Fibroblast of skin of right quadriceps (primary cell): ENCODE measurements around the gene CYSTM1.

ENCODE experiments used
- DNase-seq: peaks from one replicate; pipeline ENCODE4 v3.0.0-alpha.2; 2013

CYSTM1 gene

GRCh38 chr5:140239461-140239860 lies 64.5 kb downstream of the CYSTM1 start:
- DNase-seq = no peak

- DNase-seq = peak; percentile 51
These were observed 65.1 kb downstream of the CYSTM1 start for GRCh38 chr5:140239939-140240700.

GRCh38 chr5:140240987-140241706 lies 66.2 kb downstream of the CYSTM1 start:
- DNase-seq = peak; percentile 92

- DNase-seq = no peak
These were observed 67.1 kb downstream of the CYSTM1 start for GRCh38 chr5:140242099-140242498.

GRCh38 chr5:140242890-140243585 lies 68.0 kb downstream of the CYSTM1 start:
- DNase-seq = no peak

- no peak for DNase-seq
These were observed 68.8 kb downstream of the CYSTM1 start for GRCh38 chr5:140243706-140244250.

GRCh38 chr5:140244525-140245025 lies 69.6 kb downstream of the CYSTM1 start:
- DNase-seq = peak; percentile 87

- peak; percentile 58 for DNase-seq
These were observed 70.4 kb downstream of the CYSTM1 start for GRCh38 chr5:140245341-140245740.

GRCh38 chr5:140245926-140246325 lies 70.9 kb downstream of the CYSTM1 start:
- no peak for DNase-seq

- peak; percentile 79 for DNase-seq
These were observed 71.6 kb downstream of the CYSTM1 start for GRCh38 chr5:140246378-140247122.

GRCh38 chr5:140248414-140248813 lies 73.4 kb downstream of the CYSTM1 start:
- DNase-seq = no peak

- DNase-seq = no peak
These were observed 74.5 kb downstream of the CYSTM1 start for GRCh38 chr5:140249536-140249935.

- DNase-seq = no peak
These were observed 75.4 kb downstream of the CYSTM1 start for GRCh38 chr5:140250386-140250785.

GRCh38 chr5:140251527-140251973 lies 76.6 kb downstream of the CYSTM1 start:
- peak; percentile 98 for DNase-seq

- no peak for DNase-seq
These were observed 77.6 kb downstream of the CYSTM1 start for GRCh38 chr5:140252470-140253126.

- DNase-seq = no peak
These were observed 79.0 kb downstream of the CYSTM1 start for GRCh38 chr5:140253985-140254384.

- DNase-seq = no peak
These were observed 80.6 kb downstream of the CYSTM1 start for GRCh38 chr5:140255460-140256157.

- no peak for DNase-seq
These were observed 81.7 kb downstream of the CYSTM1 start for GRCh38 chr5:140256726-140257125.

- peak; percentile 85 for DNase-seq
These were observed 83.0 kb downstream of the CYSTM1 start for GRCh38 chr5:140258016-140258415.

GRCh38 chr5:140258873-140259272 lies 83.9 kb downstream of the CYSTM1 start:
- no peak for DNase-seq

GRCh38 chr5:140259500-140259899 lies 84.5 kb downstream of the CYSTM1 start:
- DNase-seq = no peak
